Endothelial cell of umbilical vein (primary cell): ENCODE results near the gene DNASE1.

ENCODE experiments used
- CTCF ChIP-seq, 2 donors: IDR thresholded peaks; 1 replicate in 1 of 2; 2 replicates in 1 of 2; pipeline ENCODE4 v1.5.1; 2011; ENCODE audit warnings: low read length in 2 of 2, mild to moderate bottlenecking in 2 of 2, moderate library complexity in 2 of 2, control low read depth in 1 of 2, inconsistent platforms in 1 of 2, low read depth in 1 of 2; ENCODE audit not compliant: insufficient read depth in 1 of 2; ENCODE audit errors: extremely low read depth in 1 of 2
- POLR2A ChIP-seq: IDR thresholded peaks from 2 replicates; pipeline ENCODE4 v1.6.1; 2012; ENCODE audit warnings: low read depth, mild to moderate bottlenecking, control low read depth, low read length

DNA sequence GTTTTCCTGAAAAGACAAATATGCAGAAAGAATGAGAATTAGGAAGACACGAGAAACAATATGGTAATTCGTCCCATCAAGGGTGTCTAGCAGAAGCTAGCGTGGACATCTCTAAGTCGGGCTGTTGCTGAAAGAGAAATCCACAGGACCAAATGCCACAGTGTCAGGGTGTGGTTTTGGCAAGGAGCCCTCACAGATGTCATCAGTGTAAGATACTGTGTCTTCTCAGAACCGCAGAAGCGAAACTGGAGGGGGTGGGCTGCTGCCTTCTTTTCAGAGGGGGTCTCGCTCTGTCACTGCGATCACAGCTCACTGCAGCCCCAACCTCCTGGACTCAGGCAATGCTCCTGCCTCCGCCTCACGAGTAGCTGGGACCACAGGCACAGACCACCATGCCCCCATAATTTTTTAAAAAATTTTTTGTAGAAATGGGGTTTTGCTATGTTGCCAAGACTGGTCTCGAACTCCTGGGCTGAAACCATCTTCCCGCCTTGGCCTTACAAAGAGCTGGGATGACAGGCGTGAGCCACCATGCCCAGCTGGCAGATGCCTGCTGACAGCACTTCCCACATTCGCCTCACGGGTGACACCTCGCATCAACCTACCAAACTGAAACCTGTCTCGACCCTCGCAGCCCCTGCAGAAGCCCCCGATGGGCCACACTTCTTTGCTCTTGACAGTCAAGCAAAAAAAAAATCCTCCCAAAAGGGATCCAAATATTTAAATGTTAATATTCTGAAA, 36.7 kb downstream of the DNASE1 start:
- TF ChIP-seq CTCF (IDR thresholded peaks at IDR 0.05; ENCODE audit: extremely low read depth in 1 of 2, insufficient read depth in 1 of 2, low read depth in 1 of 2, low read length in 2 of 2) = no peak
- TF ChIP-seq POLR2A = no peak
